OCI-LY7 (cell line): Measurements from ENCODE around the gene RPL6. TPM values are rescaled to one million over a fixed set of nuclear protein-coding genes. Genes with fewer than 3 reads are reported as not detected.

Source experiments
- BruUV-seq: library from RNA; stranded (reverse); fragments of 400-500 nt; replicated peaks from 2 replicates; lab custom pipeline; 2021; lab: Mats Ljungman, UMichigan
- CTCF ChIA-PET: fragments of 300-600 bp; sonication (Branson Sonifier 250); formaldehyde crosslinking; loops from one replicate; lab custom pipeline; 2022; ENCODE audit warnings: antibody characterized with exemption; ENCODE audit not compliant: unreplicated experiment; lab: Charles Lee
- POLR2A ChIA-PET: fragments of 300-600 bp; sonication (Branson Sonifier 250); formaldehyde crosslinking; loops from one replicate; lab custom pipeline; 2022; ENCODE audit warnings: antibody characterized with exemption; lab: Charles Lee
- DNase-seq: peaks from one replicate; pipeline ENCODE4 v3.0.0-alpha.2; 2015; ENCODE audit warnings: low spot score
- H2AFZ ChIP-seq: fragments of 200-600 bp; sonication (generic), shearing (Covaris generic); 2 replicates; pipeline ENCODE4 v1.6.1; 2014; ENCODE audit warnings: mild to moderate bottlenecking, antibody characterized with exemption, low read length, moderate library complexity
- H3K27ac ChIP-seq: fragments of 200-600 bp; sonication (generic); 2 replicates; pipeline ENCODE4 v1.5.1; 2014; ENCODE audit warnings: mixed run types, low read depth, mild to moderate bottlenecking, moderate library complexity, low read length, inconsistent platforms; ENCODE audit not compliant: poor library complexity, severe bottlenecking
- H3K36me3 ChIP-seq: fragments of 200-600 bp; sonication (generic); 2 replicates; pipeline ENCODE4 v1.6.1; 2014; ENCODE audit warnings: mild to moderate bottlenecking, antibody characterized with exemption, low read length, moderate library complexity, mixed read lengths; ENCODE audit not compliant: insufficient read depth
- H3K4me1 ChIP-seq: fragments of 200-600 bp; sonication (generic); 2 replicates; pipeline ENCODE4 v1.5.1; 2014; ENCODE audit warnings: mild to moderate bottlenecking, low read length; ENCODE audit not compliant: insufficient read depth, poor library complexity, severe bottlenecking
- H3K4me2 ChIP-seq: fragments of 200-600 bp; sonication (generic); 2 replicates; pipeline ENCODE4 v1.6.1; 2014; ENCODE audit warnings: mild to moderate bottlenecking, low read length
- H3K4me3 ChIP-seq: fragments of 200-600 bp; sonication (generic); 2 replicates; pipeline ENCODE4 v1.5.1; 2014; ENCODE audit warnings: mild to moderate bottlenecking, low read depth, low read length; ENCODE audit not compliant: poor library complexity, severe bottlenecking
- H3K79me2 ChIP-seq: fragments of 200-600 bp; sonication (generic); 2 replicates; pipeline ENCODE4 v1.6.1; 2016; ENCODE audit warnings: low read depth, mild to moderate bottlenecking, low read length, moderate library complexity, mixed read lengths; ENCODE audit not compliant: insufficient read depth
- H3K9me2 ChIP-seq: fragments of 200-600 bp; sonication (generic); 2 replicates; pipeline ENCODE4 v1.6.1; 2016; ENCODE audit warnings: mild to moderate bottlenecking, low read length, mixed read lengths; ENCODE audit not compliant: insufficient read depth
- H3K9me3 ChIP-seq: fragments of 200-600 bp; sonication (generic); 2 replicates; pipeline ENCODE4 v1.6.1; 2014; ENCODE audit warnings: mild to moderate bottlenecking, mixed run types, low read length, mixed read lengths
- H4K20me1 ChIP-seq: fragments of 200-600 bp; sonication (generic); 2 replicates; pipeline ENCODE4 v1.6.1; 2014; ENCODE audit warnings: mild to moderate bottlenecking, antibody characterized with exemption, low read length, moderate library complexity, mixed read lengths; ENCODE audit not compliant: insufficient read depth
- EZH2phosphoT487 ChIP-seq: fragments of 200-600 bp; sonication (generic); IDR thresholded peaks from 2 replicates; pipeline ENCODE4 v1.6.1; 2018; ENCODE audit warnings: low read depth, borderline replicate concordance, mild to moderate bottlenecking, mixed run types, antibody characterized with exemption, low read length, moderate library complexity, mixed read lengths
- intact Hi-C: fragments of 100-400 bp; cut with micrococcal nuclease; formaldehyde crosslinking; loops from one replicate; pipeline ENCODE4 v1.10.0; 2022; ENCODE audit not compliant: unreplicated experiment
- total RNA-seq, 2 experiments: library from RNA; depleted of rRNA in 1 of 2; stranded (reverse); fragments of >200 nt in 1 of 2; shearing (Covaris generic) in 1 of 2; gene quantifications; 2 replicates each; pipeline ENCODE4 v1.2.3, GENCODE V29; 2014 to 2022
- TF ChIP-seq, protein P1 (sequence below): fragments of 200-600 bp; sonication (generic); conservative IDR thresholded peaks from 2 replicates; pipeline ENCODE4 v1.5.1; 2014; ENCODE audit warnings: mild to moderate bottlenecking, antibody characterized with exemption, low read length, moderate library complexity, mixed read lengths

RPL6 gene
- total RNA-seq, 2 experiments from 2014 or later: 1,436 to 1,876 TPM

DNA sequence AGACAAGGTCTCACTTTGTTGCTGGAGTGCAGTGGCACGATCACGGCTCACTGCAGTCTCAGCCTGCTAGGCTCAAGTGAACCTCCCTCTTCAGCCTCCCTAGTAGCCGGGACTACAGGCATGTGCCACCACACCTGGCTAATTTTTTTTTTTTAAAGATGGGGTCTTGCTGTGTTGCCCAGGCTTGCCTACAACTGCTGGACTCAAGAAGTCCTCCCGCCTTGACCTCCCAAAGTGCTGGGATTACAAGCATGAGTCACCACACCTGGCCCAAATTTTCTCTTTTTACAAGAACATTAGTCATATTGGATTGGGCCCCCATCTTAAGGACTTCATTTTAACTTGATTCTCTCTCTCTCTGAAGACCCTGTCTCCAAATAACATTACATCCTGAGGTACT, 20.2 kb downstream of the RPL6 start:
- intact Hi-C loops: loop anchor here (10.0 kb wide), 2 partner anchors 284 to 544 kb away; partner anchors contain the start of genes MAPKAPK5 and NAA25
- no peaks in the 10 kb centered on the region for H3K9me2 ChIP-seq

DNA sequence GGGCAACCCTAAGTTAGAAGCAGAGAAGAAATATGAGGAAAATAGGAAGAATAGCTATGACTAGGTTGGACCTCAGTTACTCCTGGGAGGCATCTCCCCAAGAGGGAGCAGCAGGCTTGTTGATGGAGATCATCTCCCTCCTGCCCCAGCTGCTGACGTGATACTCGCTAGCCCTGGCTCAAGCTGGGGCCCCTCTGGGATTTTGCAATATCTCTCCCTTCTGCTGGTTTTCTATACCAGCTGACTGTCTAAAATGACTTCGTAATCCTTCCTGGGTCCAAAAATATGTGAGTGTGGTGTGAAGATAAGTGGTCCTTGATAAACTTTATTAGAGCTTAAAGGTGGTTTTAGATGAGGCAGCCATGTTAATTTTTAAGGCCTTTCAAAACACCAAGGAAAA, 22.7 kb downstream of the RPL6 start:
- Histone ChIP-seq H3K36me3 (no peaks in the 10 kb centered on the region), H3K4me3 (no peak overlapping the region), H3K4me1 (peaks cover 5% of the 10 kb centered on the region), H4K20me1 (no peaks in the 10 kb centered on the region), H2AFZ (peak overlapping the region; percentile 12), H3K9me2 (no peaks in the 10 kb centered on the region), H3K4me2 (no peak overlapping the region), H3K9me3 (no peaks in the 10 kb centered on the region), H3K79me2 (no peaks in the 10 kb centered on the region), H3K27ac (no peak overlapping the region)
- ChIA-PET CTCF (interaction anchor here (0.6 kb wide), 1 partner anchor 137 kb away, joined by 3 read pairs; no protein-coding TSS in a partner anchor), POLR2A (interaction anchor here (0.8 kb wide), 1 partner anchor 29 kb away, joined by 3 read pairs; no protein-coding TSS in a partner anchor)
- DNase-seq: no peak
- TF ChIP-seq, protein P1, sequence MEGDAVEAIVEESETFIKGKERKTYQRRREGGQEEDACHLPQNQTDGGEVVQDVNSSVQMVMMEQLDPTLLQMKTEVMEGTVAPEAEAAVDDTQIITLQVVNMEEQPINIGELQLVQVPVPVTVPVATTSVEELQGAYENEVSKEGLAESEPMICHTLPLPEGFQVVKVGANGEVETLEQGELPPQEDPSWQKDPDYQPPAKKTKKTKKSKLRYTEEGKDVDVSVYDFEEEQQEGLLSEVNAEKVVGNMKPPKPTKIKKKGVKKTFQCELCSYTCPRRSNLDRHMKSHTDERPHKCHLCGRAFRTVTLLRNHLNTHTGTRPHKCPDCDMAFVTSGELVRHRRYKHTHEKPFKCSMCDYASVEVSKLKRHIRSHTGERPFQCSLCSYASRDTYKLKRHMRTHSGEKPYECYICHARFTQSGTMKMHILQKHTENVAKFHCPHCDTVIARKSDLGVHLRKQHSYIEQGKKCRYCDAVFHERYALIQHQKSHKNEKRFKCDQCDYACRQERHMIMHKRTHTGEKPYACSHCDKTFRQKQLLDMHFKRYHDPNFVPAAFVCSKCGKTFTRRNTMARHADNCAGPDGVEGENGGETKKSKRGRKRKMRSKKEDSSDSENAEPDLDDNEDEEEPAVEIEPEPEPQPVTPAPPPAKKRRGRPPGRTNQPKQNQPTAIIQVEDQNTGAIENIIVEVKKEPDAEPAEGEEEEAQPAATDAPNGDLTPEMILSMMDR: no peak
- TF ChIP-seq EZH2phosphoT487: no peak
- intact Hi-C loops: loop anchor here (1.0 to 10.0 kb wide), 4 partner anchors 188 to 542 kb away; partner anchors contain the start of genes MAPKAPK5 and NAA25
- no TSS peak for BruUV-seq

More for the DNA sequence above, 20.2 kb downstream of the RPL6 start:
- no TSS peak for BruUV-seq
- Histone ChIP-seq H3K27ac (no peak overlapping the region), H3K36me3 (no peaks in the 10 kb centered on the region), H3K9me3 (no peaks in the 10 kb centered on the region), H3K79me2 (no peaks in the 10 kb centered on the region), H3K4me2 (no peak overlapping the region), H2AFZ (no peak overlapping the region), H3K4me3 (no peak overlapping the region), H4K20me1 (no peaks in the 10 kb centered on the region), H3K4me1 (no peaks in the 10 kb centered on the region)
- TF ChIP-seq EZH2phosphoT487: no peak
- TF ChIP-seq, protein P1: no peak
- DNase-seq: no peak
- ChIA-PET CTCF (no interaction called here), POLR2A (interaction anchor here (0.6 to 0.7 kb wide), 2 partner anchors 355 to 447 kb away, joined by 3 read pairs; no protein-coding TSS in a partner anchor)

DNA sequence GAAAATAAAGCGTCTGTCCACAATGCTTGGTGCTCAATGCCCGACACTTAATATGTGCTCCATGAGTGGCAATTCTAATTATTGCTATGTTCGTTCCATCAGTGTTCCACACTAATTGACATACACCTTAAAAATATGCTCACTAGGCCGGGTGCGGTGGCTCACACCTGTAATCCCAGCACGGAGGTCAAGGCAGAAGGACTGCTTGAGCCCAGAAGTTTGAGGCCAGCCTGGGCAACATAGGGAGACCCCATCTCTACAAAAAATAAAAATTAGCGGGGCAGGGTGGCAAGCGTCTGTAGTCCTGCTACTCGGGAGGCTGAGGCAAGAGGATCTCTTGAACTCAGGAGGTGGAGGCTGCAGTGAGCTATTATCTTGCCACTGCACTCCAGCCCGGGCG, 26.5 kb downstream of the RPL6 start:
- H3K36me3 ChIP-seq: no peaks in the 10 kb centered on the region
- intact Hi-C loops: loop anchor here (2.0 to 10.0 kb wide), 3 partner anchors 278 to 538 kb away; partner anchors contain the start of genes MAPKAPK5 and NAA25
- H3K4me3 ChIP-seq: peak overlapping the region; percentile 80
- no peaks in the 10 kb centered on the region for H3K9me2 ChIP-seq
- ChIA-PET CTCF (no interaction called here), POLR2A (no interaction called here)
- TF ChIP-seq, protein P1: no peak
- TF ChIP-seq EZH2phosphoT487: no peak
- H3K4me2 ChIP-seq: peak overlapping the region; percentile 99
- peaks cover 35% of the 10 kb centered on the region for H3K79me2 ChIP-seq
- BruUV-seq: no TSS peak
- peaks cover 14% of the 10 kb centered on the region for H3K4me1 ChIP-seq
- peak overlapping the region; percentile 80 for H3K27ac ChIP-seq
- H4K20me1 ChIP-seq: no peaks in the 10 kb centered on the region
- DNase-seq: no peak
- peak overlapping the region; percentile 89 for H2AFZ ChIP-seq
- H3K9me3 ChIP-seq: no peaks in the 10 kb centered on the region
